Brain pericyte (primary cell): ENCODE data around the gene CXCL11.
"Not testable (repeated sequence)": the region's sequence is repeated elsewhere in the genome, so short reads cannot be mapped to it uniquely, and the experiment has no call there.

ENCODE experiments used
- DNase-seq: peaks from one replicate; pipeline ENCODE4 v3.0.0-alpha.2; 2012; ENCODE audit warnings: low read depth, low spot score

CXCL11 gene

GRCh38 chr4:76002176-76002575 is 33.7 kb downstream of the CXCL11 start:
- no peak for DNase-seq

GRCh38 chr4:76001700-76002099 is 34.2 kb downstream of the CXCL11 start:
- DNase-seq = no peak

- no peak for DNase-seq
Observed at GRCh38 chr4:76000279-76000678, 35.6 kb downstream of the CXCL11 start.

GRCh38 chr4:75998525-75999147 is 37.2 kb downstream of the CXCL11 start:
- DNase-seq = not testable (repeated sequence)

GRCh38 chr4:75997946-75998345 is 37.9 kb downstream of the CXCL11 start:
- no peak for DNase-seq

GRCh38 chr4:75997081-75997480 is 38.8 kb downstream of the CXCL11 start:
- DNase-seq = no peak

- DNase-seq = no peak
Observed at GRCh38 chr4:75995727-75996126, 40.1 kb downstream of the CXCL11 start.

DNA sequence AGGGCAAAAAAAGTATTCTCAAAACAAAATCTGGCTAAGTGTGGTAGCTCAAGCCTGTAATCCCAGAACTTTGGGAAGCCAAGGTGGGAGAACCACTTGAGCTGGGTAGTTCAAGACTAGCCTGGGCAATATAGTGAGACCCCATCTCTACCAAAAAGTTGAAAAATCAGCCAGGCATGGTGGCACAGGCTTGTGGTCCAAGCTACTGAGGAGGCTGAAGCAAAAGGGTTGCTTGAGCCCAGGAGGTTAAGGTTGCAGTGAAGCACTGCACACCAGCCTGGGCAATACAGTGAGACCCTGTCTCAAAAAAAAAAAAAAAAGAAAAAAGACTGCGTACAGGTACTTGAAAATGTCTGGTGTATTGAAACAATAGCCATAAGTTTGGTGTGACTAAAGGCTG is 43.4 kb downstream of the CXCL11 start:
- DNase-seq = no peak

DNA sequence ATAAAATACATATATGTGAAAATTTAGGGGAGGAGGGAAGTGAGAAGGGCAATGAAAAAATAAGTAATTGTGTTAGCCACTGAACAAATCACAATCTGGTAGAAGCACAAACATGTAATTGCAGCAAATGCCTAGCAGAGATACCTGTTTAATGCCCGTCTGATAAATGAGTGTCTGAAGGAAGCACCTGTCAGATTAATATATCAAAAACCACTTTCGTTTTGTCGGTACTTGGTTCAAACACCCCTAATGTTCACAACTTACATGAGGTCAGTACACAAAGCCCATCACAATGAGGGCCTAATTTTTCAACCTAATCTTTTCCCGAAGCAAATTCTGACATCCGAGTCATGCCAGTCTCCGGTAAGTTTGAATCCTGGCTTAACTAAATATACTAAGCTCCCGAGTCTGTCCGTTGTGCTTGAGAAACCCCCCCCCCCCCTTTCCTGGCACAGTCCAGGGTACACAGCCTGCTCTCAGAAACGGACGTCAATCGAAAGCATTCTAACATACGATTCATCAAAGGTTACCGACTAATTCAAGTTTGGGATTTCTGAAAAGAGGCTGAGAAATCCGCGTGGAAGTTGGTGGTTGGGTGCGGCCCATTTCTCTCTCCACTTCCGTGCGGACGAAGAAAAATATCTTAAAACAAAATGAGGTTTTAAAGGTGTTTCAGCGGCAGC is 45.9 kb downstream of the CXCL11 start:
- DNase-seq = no peak

GRCh38 chr4:75985116-75985515 is 50.8 kb downstream of the CXCL11 start:
- DNase-seq = no peak
